AG09319 (cell line): ENCODE results near the gene FBXO8.
A peak's percentile ranks its signal among the peaks of the same experiment; 100 is the strongest.
"Not testable (repeated sequence)": the region's sequence is repeated elsewhere in the genome, so short reads cannot be mapped to it uniquely, and the experiment has no call there.

Experiments used
- DNase-seq: peaks from one replicate; pipeline ENCODE4 v3.0.0-alpha.2; 2010; ENCODE audit warnings: low read depth; ENCODE audit errors: extremely low read depth
- CTCF ChIP-seq: IDR thresholded peaks from 2 replicates; pipeline ENCODE4 v1.5.1; 2011; ENCODE audit warnings: low read depth, mild to moderate bottlenecking, inconsistent platforms, low read length, moderate library complexity

FBXO8 gene

GRCh38 chr4:174304664-174305063 lies 21.2 kb upstream of the FBXO8 start:
- no peak for TF ChIP-seq CTCF
- DNase-seq = no peak

GRCh38 chr4:174303687-174304086 lies 20.2 kb upstream of the FBXO8 start:
- no peak for TF ChIP-seq CTCF
- no peak for DNase-seq

- not testable (repeated sequence) for DNase-seq
Measured at GRCh38 chr4:174295142-174295541, 11.7 kb upstream of the FBXO8 start.

GRCh38 chr4:174294641-174295040 lies 11.2 kb upstream of the FBXO8 start:
- not testable (repeated sequence) for DNase-seq

- TF ChIP-seq CTCF = no peak
- no peak for DNase-seq
Measured at GRCh38 chr4:174292473-174292872, 9.0 kb upstream of the FBXO8 start.

- no peak for TF ChIP-seq CTCF
- DNase-seq = no peak
Measured at GRCh38 chr4:174286870-174287269, 3.4 kb upstream of the FBXO8 start.

GRCh38 chr4:174284487-174284886 lies 1.0 kb upstream of the FBXO8 start:
- no peak for DNase-seq
- no peak for TF ChIP-seq CTCF

GRCh38 chr4:174282836-174283506 lies 496 bp downstream of the FBXO8 start:
- DNase-seq = peak; percentile 81
- TF ChIP-seq CTCF = no peak
